ENCODE data around the gene HYAL2. TPM values are rescaled to one million over a fixed set of nuclear protein-coding genes. Genes with fewer than 3 reads are reported as not detected.

HYAL2 gene
- total RNA-seq, 5 donors from 2014 or later (not counting 1 experiment from before 2014, with no cell fraction given), result 0.50 to 6.8 (median 3.0) TPM

GRCh38 chr3:50278880-50279224 is 43.7 kb downstream of the HYAL2 start, which contains the start of gene LSMEM2:
TSS of gene LSMEM2 (plus strand) at chr3:50279087. CDS start at chr3:50279114, 27 bp downstream.
- WGBS (ENCODE audit: insufficient coverage), result 33% methylated on average over 1 of the region's 2 CpGs
- no peaks in the 10 kb centered on the region for H3K9me3 ChIP-seq
- no peaks in the 10 kb centered on the region for H3K36me3 ChIP-seq (ENCODE audit: control insufficient read depth in 2 of 2, extremely low read depth in 1 of 2, insufficient read depth in 1 of 2, low read length in 1 of 2)
- no peak within 1 kb of the TSS for H3K27ac ChIP-seq (ENCODE audit: low read length)
- ATAC-seq (replicated peaks in 1 of 4), result no peak
- no peaks in the 10 kb centered on the region for H3K9me3 Mint-ChIP-seq
- peaks cover 19 to 38% of the 10 kb centered on the region in 2 donors for H3K27me3 Mint-ChIP-seq
- peaks cover 15 to 53% of the 10 kb centered on the region in 2 experiments for H3K27me3 ChIP-seq (replicated peaks in 1 of 2; ENCODE audit: control insufficient read depth in 2 of 2, extremely low read depth in 1 of 2, insufficient read depth in 2 of 2, low read length in 1 of 2)
- POLR2A ChIA-PET, result no interaction called here
- no peak within 1 kb of the TSS for H3K4me3 ChIP-seq (ENCODE audit: control insufficient read depth in 1 of 2, extremely low read depth in 1 of 2, low read length in 1 of 2)
- H3K36me3 Mint-ChIP-seq, result no peaks in the 10 kb centered on the region
- peaks cover 17 to 21% (median 18%) of the 10 kb centered on the region in 3 donors for H3K4me1 Mint-ChIP-seq
- CTCF ChIA-PET, result interaction anchor here in 1 of 2 donors (0.5 kb wide), 1 partner anchor 31 kb away, joined by 3 read pairs; no protein-coding TSS in a partner anchor
- no peak within 1 kb of the TSS for H3K4me3 Mint-ChIP-seq
- no peak for DNase-seq
- H3K27ac Mint-ChIP-seq, result no peak within 1 kb of the TSS
- H3K4me1 ChIP-seq (ENCODE audit: control insufficient read depth in 1 of 2, extremely low read depth in 1 of 2, insufficient read depth in 2 of 2, low read length in 2 of 2), result peaks cover 3 to 29% of the 10 kb centered on the region in 2 experiments

- Mint-ChIP-seq H3K9me3 (no peaks in the 10 kb centered on the region), H3K4me3 (no peak overlapping the region), H3K36me3 (no peaks in the 10 kb centered on the region), H3K27me3 (peaks cover 19 to 40% of the 10 kb centered on the region in 2 donors), H3K4me1 (peaks cover 17 to 22% (median 20%) of the 10 kb centered on the region in 3 donors), H3K27ac (no peak overlapping the region)
- no peak for ATAC-seq (replicated peaks in 1 of 4)
- no peaks in the 10 kb centered on the region for H3K36me3 ChIP-seq (ENCODE audit: control insufficient read depth in 2 of 2, extremely low read depth in 1 of 2, insufficient read depth in 1 of 2, low read length in 1 of 2)
- H3K4me3 ChIP-seq (ENCODE audit: control insufficient read depth in 1 of 2, extremely low read depth in 1 of 2, low read length in 1 of 2), result no peak overlapping the region
- H3K9me3 ChIP-seq, result no peaks in the 10 kb centered on the region
- WGBS (ENCODE audit: insufficient coverage), result 77% methylated on average over 2 of the region's 4 CpGs
- no peak overlapping the region for H3K27ac ChIP-seq (ENCODE audit: low read length)
- ChIA-PET POLR2A (no interaction called here), CTCF (no interaction called here)
- H3K27me3 ChIP-seq (replicated peaks in 1 of 2; ENCODE audit: control insufficient read depth in 2 of 2, extremely low read depth in 1 of 2, insufficient read depth in 2 of 2, low read length in 1 of 2), result peaks cover 16 to 59% of the 10 kb centered on the region in 2 experiments
- no peak for DNase-seq
- H3K4me1 ChIP-seq (ENCODE audit: control insufficient read depth in 1 of 2, extremely low read depth in 1 of 2, insufficient read depth in 2 of 2, low read length in 2 of 2), result peaks cover 3 to 34% of the 10 kb centered on the region in 2 experiments
Observed at GRCh38 chr3:50278123-50278879, 44.2 kb downstream of the HYAL2 start.

- Histone ChIP-seq H3K27me3 (replicated peaks in 1 of 2; ENCODE audit: control insufficient read depth in 2 of 2, extremely low read depth in 1 of 2, insufficient read depth in 2 of 2, low read length in 1 of 2) (peaks cover 16 to 64% of the 10 kb centered on the region in 2 experiments), H3K9me3 (no peaks in the 10 kb centered on the region), H3K36me3 (ENCODE audit: control insufficient read depth in 2 of 2, extremely low read depth in 1 of 2, insufficient read depth in 1 of 2, low read length in 1 of 2) (no peaks in the 10 kb centered on the region), H3K4me1 (ENCODE audit: control insufficient read depth in 1 of 2, extremely low read depth in 1 of 2, insufficient read depth in 2 of 2, low read length in 2 of 2) (peaks cover 3 to 42% of the 10 kb centered on the region in 2 experiments), H3K4me3 (ENCODE audit: control insufficient read depth in 1 of 2, extremely low read depth in 1 of 2, low read length in 1 of 2) (no peak overlapping the region), H3K27ac (ENCODE audit: low read length) (no peak overlapping the region)
- ATAC-seq (replicated peaks in 1 of 4) (no peak), DNase-seq (no peak)
- H3K4me1 Mint-ChIP-seq, result peaks cover 23 to 28% (median 24%) of the 10 kb centered on the region in 3 donors
- no peak overlapping the region for H3K27ac Mint-ChIP-seq
- H3K27me3 Mint-ChIP-seq, result peaks cover 22 to 45% of the 10 kb centered on the region in 2 donors
- H3K9me3 Mint-ChIP-seq, result no peaks in the 10 kb centered on the region
- H3K36me3 Mint-ChIP-seq, result no peaks in the 10 kb centered on the region
- no peak overlapping the region for H3K4me3 Mint-ChIP-seq
- 84% methylated on average over 17 of the region's 17 CpGs for WGBS (ENCODE audit: insufficient coverage)
- ChIA-PET POLR2A (no interaction called here), CTCF (interaction anchor here in 1 of 2 donors (0.9 kb wide), 1 partner anchor 30 kb away, joined by 3 read pairs; no protein-coding TSS in a partner anchor)
Observed at GRCh38 chr3:50276762-50277101, 45.8 kb downstream of the HYAL2 start.

- no peaks in the 10 kb centered on the region for H3K36me3 Mint-ChIP-seq
Observed at GRCh38 chr3:50275996-50276761, 46.4 kb downstream of the HYAL2 start.

GRCh38 chr3:50275141-50275995 is 47.2 kb downstream of the HYAL2 start:
- H3K4me3 Mint-ChIP-seq, result peak overlapping the region in 2 of 3 donors; percentile 13 to 70
- ATAC-seq (replicated peaks in 1 of 4) (no peak), DNase-seq (no peak)
- ChIA-PET POLR2A (interaction anchor here in 1 of 2 donors (0.6 kb wide), 1 partner anchor 11 kb away, joined by 7 read pairs; no protein-coding TSS in a partner anchor), CTCF (interaction anchor here (0.6 to 1.0 kb wide), 7 partner anchors 8 to 1284 kb away, joined by 3 to 9 read pairs (median 4); no protein-coding TSS in a partner anchor)
- peaks cover 22 to 45% of the 10 kb centered on the region in 2 donors for H3K27me3 Mint-ChIP-seq
- peak overlapping the region in 1 of 2 donors; percentile 19 for H3K27ac Mint-ChIP-seq
- no peaks in the 10 kb centered on the region for H3K36me3 ChIP-seq (ENCODE audit: control insufficient read depth in 2 of 2, extremely low read depth in 1 of 2, insufficient read depth in 1 of 2, low read length in 1 of 2)
- no peak overlapping the region for H3K4me3 ChIP-seq (ENCODE audit: control insufficient read depth in 1 of 2, extremely low read depth in 1 of 2, low read length in 1 of 2)
- no peaks in the 10 kb centered on the region for H3K9me3 ChIP-seq
- H3K36me3 Mint-ChIP-seq, result no peaks in the 10 kb centered on the region
- no peaks in the 10 kb centered on the region for H3K9me3 Mint-ChIP-seq
- peaks cover 16 to 68% of the 10 kb centered on the region in 2 experiments for H3K27me3 ChIP-seq (replicated peaks in 1 of 2; ENCODE audit: control insufficient read depth in 2 of 2, extremely low read depth in 1 of 2, insufficient read depth in 2 of 2, low read length in 1 of 2)
- H3K27ac ChIP-seq (ENCODE audit: low read length), result no peak overlapping the region
- H3K4me1 ChIP-seq (ENCODE audit: control insufficient read depth in 1 of 2, extremely low read depth in 1 of 2, insufficient read depth in 2 of 2, low read length in 2 of 2), result peaks cover 3 to 42% of the 10 kb centered on the region in 2 experiments
- 5% methylated on average over 65 of the region's 65 CpGs for WGBS (ENCODE audit: insufficient coverage)
- H3K4me1 Mint-ChIP-seq, result peaks cover 23 to 28% (median 24%) of the 10 kb centered on the region in 3 donors

More at GRCh38 chr3:50275996-50276761, 46.4 kb downstream of the HYAL2 start:
- Mint-ChIP-seq H3K9me3 (no peaks in the 10 kb centered on the region), H3K27me3 (peaks cover 22 to 45% of the 10 kb centered on the region in 2 donors), H3K27ac (peak overlapping the region in 1 of 2 donors; percentile 19), H3K4me3 (peak overlapping the region in 2 of 3 donors; percentile 39 to 70), H3K4me1 (peaks cover 23 to 28% (median 24%) of the 10 kb centered on the region in 3 donors)
- POLR2A ChIA-PET, result interaction anchor here in 1 of 2 donors (0.6 kb wide), 1 partner anchor 11 kb away, joined by 7 read pairs; no protein-coding TSS in a partner anchor
- Histone ChIP-seq H3K4me1 (ENCODE audit: control insufficient read depth in 1 of 2, extremely low read depth in 1 of 2, insufficient read depth in 2 of 2, low read length in 2 of 2) (peaks cover 3 to 42% of the 10 kb centered on the region in 2 experiments), H3K4me3 (ENCODE audit: control insufficient read depth in 1 of 2, extremely low read depth in 1 of 2, low read length in 1 of 2) (peak overlapping the region in 1 of 2 donors; percentile 15), H3K9me3 (no peaks in the 10 kb centered on the region), H3K27me3 (replicated peaks in 1 of 2; ENCODE audit: control insufficient read depth in 2 of 2, extremely low read depth in 1 of 2, insufficient read depth in 2 of 2, low read length in 1 of 2) (peaks cover 16 to 64% of the 10 kb centered on the region in 2 experiments), H3K36me3 (ENCODE audit: control insufficient read depth in 2 of 2, extremely low read depth in 1 of 2, insufficient read depth in 1 of 2, low read length in 1 of 2) (no peaks in the 10 kb centered on the region), H3K27ac (ENCODE audit: low read length) (no peak overlapping the region)
- CTCF ChIA-PET, result interaction anchor here (0.6 to 0.9 kb wide), 3 partner anchors 26 to 1285 kb away, joined by 3 to 9 read pairs (median 3); no protein-coding TSS in a partner anchor
- DNase-seq (peak in 8 of 35 experiments; percentile 18 to 59 (median 28)), ATAC-seq (replicated peaks in 1 of 4) (peak in 3 of 4 experiments; percentile 22 to 47 (median 30))
- WGBS (ENCODE audit: insufficient coverage), result 18% methylated on average over 79 of the region's 79 CpGs
